HepG2 (cell line): Measurements from ENCODE around the gene ZNHIT1. TPM values are rescaled to one million over a fixed set of nuclear protein-coding genes. Genes with fewer than 3 reads are reported as not detected.

Experiments
- GTF2F1 ChIP-seq: fragments of 150-350 bp; IDR thresholded peaks from 2 replicates; pipeline ENCODE4 v1.6.1; 2014; ENCODE audit warnings: low read length
- HDAC1 ChIP-seq: sonication (generic); formaldehyde crosslinking; IDR thresholded peaks from 2 replicates; pipeline ENCODE4 v1.5.1; 2020; ENCODE audit warnings: mild to moderate bottlenecking, missing genetic modification reagents
- HHEX ChIP-seq: IDR thresholded peaks from 2 replicates; pipeline ENCODE4 v1.6.1; 2016; ENCODE audit warnings: control low read depth
- HINFP ChIP-seq: sonication (generic); formaldehyde crosslinking; IDR thresholded peaks from 2 replicates; pipeline ENCODE4 v1.4.0; 2020; ENCODE audit warnings: low read depth, mild to moderate bottlenecking, missing genetic modification reagents
- HNRNPL ChIP-seq: fragments of 200-400 bp; formaldehyde crosslinking; IDR thresholded peaks from 2 replicates; pipeline ENCODE4 v1.6.1; 2017; ENCODE audit warnings: mild to moderate bottlenecking, low read depth, low read length
- NAIF1 ChIP-seq: sonication (generic); formaldehyde crosslinking; IDR thresholded peaks from 2 replicates; pipeline ENCODE4 v1.5.0; 2020; ENCODE audit warnings: mild to moderate bottlenecking, missing genetic modification reagents, borderline replicate concordance
- ZC3H4 ChIP-seq: sonication (generic); formaldehyde crosslinking; IDR thresholded peaks from 2 replicates; pipeline ENCODE4 v1.4.0; 2020; ENCODE audit warnings: missing genetic modification reagents, borderline replicate concordance
- ZFP37 ChIP-seq: sonication (generic); formaldehyde crosslinking; IDR thresholded peaks from 2 replicates; pipeline ENCODE4 v1.4.0; 2020; ENCODE audit warnings: missing genetic modification reagents, borderline replicate concordance
- ZNF3 ChIP-seq: IDR thresholded peaks from 2 replicates; pipeline ENCODE4 v1.7.0; 2017; ENCODE audit warnings: inconsistent platforms
- ZNF318 ChIP-seq: sonication (generic); formaldehyde crosslinking; IDR thresholded peaks from 2 replicates; pipeline ENCODE4 v1.4.0; 2020; ENCODE audit warnings: mild to moderate bottlenecking, missing genetic modification reagents
- ZNF503 ChIP-seq: sonication (generic); formaldehyde crosslinking; IDR thresholded peaks from 2 replicates; pipeline ENCODE4 v1.4.0; 2020; ENCODE audit warnings: missing genetic modification reagents
- ZNF703 ChIP-seq: sonication (generic); formaldehyde crosslinking; IDR thresholded peaks from 2 replicates; pipeline ENCODE4 v1.5.1; 2020; ENCODE audit warnings: missing genetic modification reagents, mild to moderate bottlenecking, moderate library complexity, borderline replicate concordance
- ZZZ3 ChIP-seq: sonication (generic); formaldehyde crosslinking; IDR thresholded peaks from 2 replicates; pipeline ENCODE4 v1.4.0; 2020; ENCODE audit warnings: missing genetic modification reagents, mild to moderate bottlenecking, borderline replicate concordance
- polyA plus RNA-seq, 8 experiments: library from polyadenylated mRNA; depleted of rRNA in 3 of 8; stranded (reverse) in 7 of 8; unstranded in 1 of 8; fragments of >200 nt; fragmentation: Illumina TruSeq in 4 of 8; extraction: Trizol in 4 of 8; gene quantifications; 2 replicates each; pipeline versions ENCODE4 v1.2.1 to v1.2.3, GENCODE V29; 2011 to 2016; ENCODE audit warnings: low read depth in 4 of 8, missing spikeins in 1 of 8, mixed read lengths in 1 of 8; ENCODE audit not compliant: insufficient read depth in 1 of 8
- total RNA-seq, 5 experiments: library from RNA; depleted of rRNA; stranded (reverse); fragments of >200 nt; fragmentation: Illumina TruSeq; extraction: Trizol; gene quantifications; 2 replicates each; pipeline ENCODE4 v1.2.3, GENCODE V29; 2016; ENCODE audit warnings: low read depth in 1 of 5

The ZNHIT1 gene
- total and polyA plus RNA-seq, 2 of the 13 experiments (the other 11 are each of a cell fraction or from before 2014, with no cell fraction given): 32.5 to 64.5 TPM

GRCh38 chr7:101200862-101201599 lies 16.9 kb upstream of the ZNHIT1 start, which contains the start of gene MOGAT3 (continued):
- peak; percentile 87; the same call in 1 of the 2 replicates for TF ChIP-seq ZNF503 (CRISPR knock-in tag)
- 0 out of 2 replicates have a peak, but pooled peaks have one; percentile 10 for TF ChIP-seq GTF2F1
- TF ChIP-seq ZNF703 (CRISPR knock-in tag): no peak
- TF ChIP-seq ZNF318 (CRISPR knock-in tag): peak; percentile 83; the same call in 1 of the 2 replicates
- peak; percentile 65; the same call in 1 of the 2 replicates for TF ChIP-seq HINFP (CRISPR knock-in tag)
- TF ChIP-seq ZNF3 (CRISPR knock-in tag): no peak
- peak; percentile 82; the same call in 1 of the 2 replicates for TF ChIP-seq NAIF1 (CRISPR knock-in tag)
- TF ChIP-seq ZZZ3 (CRISPR knock-in tag): peak; percentile 19; the same call in 1 of the 2 replicates
- peak; percentile 61; the same call in 1 of the 2 replicates for TF ChIP-seq HHEX (CRISPR knock-in tag)
- TF ChIP-seq HDAC1: peak; percentile 93
- peak; percentile 65; the same call in 1 of the 2 replicates for TF ChIP-seq ZC3H4 (CRISPR knock-in tag)
- TF ChIP-seq HNRNPL: no peak
- TF ChIP-seq ZFP37 (CRISPR knock-in tag): peak; percentile 74; the same call in 1 of the 2 replicates
